ENCODE data around the gene CD80.

CD80 gene

DNA sequence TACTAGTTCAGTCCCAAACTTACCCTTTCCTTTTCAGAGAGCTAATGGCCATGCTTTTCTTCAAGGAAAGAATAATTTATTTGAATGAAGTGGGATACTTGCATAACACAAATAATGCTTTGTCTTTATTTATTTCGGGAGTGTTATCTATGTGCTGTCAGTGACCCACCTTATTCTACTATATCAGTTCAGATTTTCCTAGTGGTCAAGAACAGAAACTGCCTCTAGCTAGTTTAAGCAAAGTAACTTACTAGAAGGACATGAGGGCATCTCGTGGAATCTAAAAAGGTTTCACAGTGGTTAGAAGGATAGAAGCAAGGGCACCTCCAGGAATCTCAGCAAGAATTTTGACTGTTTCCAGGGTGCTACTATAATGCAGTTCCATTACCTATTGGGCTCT, 64.8 kb downstream of the CD80 start:
- DNase-seq: no peak

GRCh38 chr3:119492810-119493209, 66.6 kb downstream of the CD80 start:
- peak in 1 of 3 donors; percentile 20 for DNase-seq

DNA sequence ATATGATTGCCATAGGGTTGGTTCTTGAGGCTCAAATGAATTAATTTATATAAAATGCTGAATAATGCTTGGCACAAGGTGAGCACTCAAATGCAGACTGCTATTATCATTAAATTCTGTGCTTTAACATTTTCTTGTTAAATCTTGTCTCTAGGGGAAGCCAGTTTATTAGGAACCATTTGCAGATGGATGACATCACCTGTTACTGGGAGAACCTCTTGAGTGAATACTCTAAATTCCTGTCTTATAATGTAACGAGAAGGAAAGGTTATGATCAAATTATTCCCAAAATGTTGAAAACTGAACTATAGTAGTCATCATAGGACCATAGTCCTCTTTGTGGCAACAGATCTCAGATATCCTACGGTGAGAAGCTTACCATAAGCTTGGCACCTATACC, 67.3 kb downstream of the CD80 start:
- no peak for DNase-seq

GRCh38 chr3:119490153-119490552, 69.3 kb downstream of the CD80 start:
- DNase-seq: no peak

GRCh38 chr3:119485563-119485962, 73.9 kb downstream of the CD80 start:
- DNase-seq: no peak

- DNase-seq: peak; percentile 25 to 80 (median 54)
Observed at GRCh38 chr3:119483101-119483500, 76.3 kb downstream of the CD80 start.

DNA sequence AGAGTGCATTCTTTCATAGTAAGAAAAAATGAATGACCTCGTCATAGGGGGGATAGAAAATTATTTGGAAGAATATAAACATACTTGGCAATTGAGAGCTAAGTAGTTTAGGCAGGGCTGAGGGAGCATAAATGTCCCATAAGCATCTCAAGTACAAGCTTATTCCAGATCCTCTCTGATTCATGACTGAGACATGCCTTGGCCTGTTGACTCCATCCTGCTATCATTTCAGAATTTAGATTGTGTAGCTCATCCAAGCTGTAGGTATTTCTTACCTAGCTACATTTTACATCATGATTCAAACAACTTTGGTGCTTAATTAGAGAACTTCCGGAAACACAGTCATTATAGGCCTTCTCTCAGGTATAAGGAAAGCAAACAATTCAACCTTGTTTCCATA, 78.3 kb downstream of the CD80 start:
- DNase-seq: no peak

All from suppressor macrophage treated with lipopolysaccharide for 1 hour (primary cell).